Fibroblast of pulmonary artery (primary cell): ENCODE data around the gene CEP85L.

Experiments used
- DNase-seq: peaks from one replicate; pipeline ENCODE4 v3.0.0-alpha.2; 2010; ENCODE audit warnings: low read depth
- H3K4me3 ChIP-seq: replicated peaks from 2 replicates; pipeline ENCODE4 v1.5.1; 2011; ENCODE audit warnings: low read depth, mild to moderate bottlenecking, control low read depth, low read length, moderate library complexity
- TF ChIP-seq, protein P1 (sequence below): IDR thresholded peaks from 2 replicates; pipeline ENCODE4 v1.5.1; 2011; ENCODE audit warnings: mild to moderate bottlenecking, control low read depth, low read length, inconsistent platforms; ENCODE audit errors: missing control alignments

Gene CEP85L

DNA sequence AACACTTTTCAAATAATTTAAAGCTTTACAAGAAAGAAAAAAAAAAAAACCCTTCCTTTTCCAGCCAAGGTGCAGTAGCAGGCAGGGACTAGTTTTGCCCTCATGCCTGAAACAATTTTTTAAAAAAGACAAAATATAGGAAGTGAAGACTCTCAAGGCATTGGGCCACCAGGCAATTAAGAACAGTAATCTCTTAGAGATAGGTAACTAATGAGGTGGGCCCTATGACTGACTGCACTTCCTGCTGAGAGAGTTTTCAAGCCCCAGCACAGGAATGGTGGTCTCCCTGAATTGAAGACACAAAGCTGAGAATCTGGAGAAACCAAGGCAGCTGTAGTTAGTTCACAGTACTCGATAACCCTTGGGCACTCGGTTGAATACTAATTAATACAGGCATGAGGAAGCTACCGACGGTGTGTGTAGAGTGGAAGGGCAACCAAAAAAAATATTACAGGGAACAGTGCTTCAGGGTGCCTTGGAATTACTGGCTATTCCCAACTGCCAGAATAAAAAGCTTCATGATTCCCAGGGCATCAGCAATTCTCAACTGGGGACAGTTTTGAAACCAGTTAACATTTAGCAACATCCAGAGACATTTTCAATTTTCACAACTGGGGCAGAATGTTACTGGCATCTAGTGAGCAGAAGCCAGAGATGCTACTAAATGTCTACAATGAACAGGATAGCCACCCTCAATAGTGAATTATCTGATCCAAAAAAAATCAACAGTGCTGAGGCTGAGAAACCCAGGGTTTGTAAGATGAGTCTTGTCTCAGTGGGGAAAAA is 139.3 kb downstream of the CEP85L start:
- TF ChIP-seq, protein P1, sequence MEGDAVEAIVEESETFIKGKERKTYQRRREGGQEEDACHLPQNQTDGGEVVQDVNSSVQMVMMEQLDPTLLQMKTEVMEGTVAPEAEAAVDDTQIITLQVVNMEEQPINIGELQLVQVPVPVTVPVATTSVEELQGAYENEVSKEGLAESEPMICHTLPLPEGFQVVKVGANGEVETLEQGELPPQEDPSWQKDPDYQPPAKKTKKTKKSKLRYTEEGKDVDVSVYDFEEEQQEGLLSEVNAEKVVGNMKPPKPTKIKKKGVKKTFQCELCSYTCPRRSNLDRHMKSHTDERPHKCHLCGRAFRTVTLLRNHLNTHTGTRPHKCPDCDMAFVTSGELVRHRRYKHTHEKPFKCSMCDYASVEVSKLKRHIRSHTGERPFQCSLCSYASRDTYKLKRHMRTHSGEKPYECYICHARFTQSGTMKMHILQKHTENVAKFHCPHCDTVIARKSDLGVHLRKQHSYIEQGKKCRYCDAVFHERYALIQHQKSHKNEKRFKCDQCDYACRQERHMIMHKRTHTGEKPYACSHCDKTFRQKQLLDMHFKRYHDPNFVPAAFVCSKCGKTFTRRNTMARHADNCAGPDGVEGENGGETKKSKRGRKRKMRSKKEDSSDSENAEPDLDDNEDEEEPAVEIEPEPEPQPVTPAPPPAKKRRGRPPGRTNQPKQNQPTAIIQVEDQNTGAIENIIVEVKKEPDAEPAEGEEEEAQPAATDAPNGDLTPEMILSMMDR = no peak
- H3K4me3 ChIP-seq = no peak overlapping the region
- no peak for DNase-seq

DNA sequence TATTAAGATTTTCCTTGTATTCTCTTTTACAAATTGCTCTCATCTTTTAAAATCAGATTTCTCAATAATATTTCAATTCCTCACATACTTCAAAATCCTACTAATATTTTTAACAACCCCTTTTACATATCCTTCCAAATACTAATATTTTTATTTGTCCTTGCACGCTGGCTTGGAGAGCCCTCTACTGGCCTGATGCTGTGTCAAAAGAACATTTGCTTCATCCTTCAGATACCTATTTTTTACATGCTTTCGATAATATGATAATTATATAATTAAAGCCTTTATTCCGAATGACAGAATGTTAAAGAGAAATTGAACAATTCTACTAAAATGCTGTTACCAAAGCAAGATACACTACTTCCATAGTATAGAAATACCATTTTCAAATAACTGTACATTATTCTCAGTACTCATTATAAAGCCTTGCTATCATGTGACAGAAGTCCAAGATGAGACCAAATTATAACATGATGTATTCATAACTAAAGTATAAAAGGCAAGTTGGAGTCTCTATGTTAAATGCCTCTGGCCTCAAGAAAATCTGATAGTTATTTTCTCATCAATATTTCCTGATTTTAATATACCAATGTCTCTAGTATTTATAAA is 142.3 kb downstream of the CEP85L start:
- TF ChIP-seq, protein P1 = peak; percentile 85
- no peak overlapping the region for H3K4me3 ChIP-seq
- peak; percentile 63 for DNase-seq

DNA sequence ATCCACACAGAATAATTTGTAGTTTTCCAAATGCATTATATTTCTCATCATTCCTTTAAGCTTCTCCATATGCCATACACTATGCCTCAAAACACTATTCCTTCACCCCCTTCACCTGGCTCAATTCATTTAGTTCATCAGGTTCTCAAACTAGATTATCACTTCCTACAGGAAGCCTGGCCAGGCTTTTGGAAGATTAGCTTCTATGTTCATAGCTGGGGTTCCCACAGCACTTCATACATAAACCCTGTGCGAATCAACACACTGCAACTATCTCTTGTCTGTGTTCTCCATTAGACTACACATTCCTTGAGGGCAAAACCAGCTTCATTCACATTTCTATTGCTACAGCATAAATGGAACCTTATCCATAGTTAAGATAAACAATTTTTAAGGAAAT is 143.8 kb downstream of the CEP85L start:
- TF ChIP-seq, protein P1 = no peak
- DNase-seq = no peak
- no peak overlapping the region for H3K4me3 ChIP-seq

DNA sequence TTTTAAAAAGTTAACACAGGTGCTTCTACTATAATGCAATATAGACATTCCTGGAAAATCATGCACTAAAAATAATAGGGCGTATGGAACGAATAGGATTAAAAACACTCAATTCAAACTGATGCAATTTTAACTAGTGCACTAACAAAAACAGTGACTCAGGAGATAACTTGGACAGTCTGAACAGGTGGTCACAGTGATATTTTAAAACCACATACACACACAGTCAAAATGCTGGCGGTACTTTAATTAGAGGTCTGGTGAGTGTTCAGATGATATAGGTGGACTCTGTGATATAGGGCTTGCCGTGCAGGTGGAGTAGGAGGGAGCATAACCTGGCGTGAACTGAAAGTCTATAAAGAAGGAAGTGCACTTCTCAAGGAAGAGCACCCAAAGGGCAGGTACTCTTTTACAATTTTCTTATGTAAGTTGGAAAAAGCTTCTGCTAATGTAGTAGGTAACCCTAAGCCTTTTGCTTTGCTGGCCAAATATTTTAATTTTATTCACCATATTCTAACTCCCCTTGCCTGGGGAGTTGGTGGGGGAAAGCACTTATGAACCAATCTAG is 145.2 kb downstream of the CEP85L start:
- no peak overlapping the region for H3K4me3 ChIP-seq
- TF ChIP-seq, protein P1 = no peak
- DNase-seq = no peak

DNA sequence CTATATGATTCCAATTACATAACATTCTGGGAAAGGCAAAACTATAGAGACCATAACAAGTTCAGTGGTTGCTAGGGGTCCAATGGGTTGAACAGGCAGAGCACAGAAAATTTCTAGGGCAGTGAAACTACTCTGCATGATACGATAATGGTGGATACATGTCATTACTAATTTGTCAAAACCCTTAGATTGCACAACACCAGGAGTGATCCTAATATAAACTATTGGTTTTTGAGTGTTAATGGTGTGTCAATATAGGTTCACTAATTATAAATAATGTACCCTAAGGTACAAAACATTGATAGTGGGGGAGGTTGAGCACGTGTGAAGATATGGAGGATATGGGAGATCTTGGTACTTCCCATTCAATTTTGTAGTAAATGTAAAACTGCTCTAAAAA is 145.7 kb downstream of the CEP85L start:
- TF ChIP-seq, protein P1 = no peak
- no peak for DNase-seq
- H3K4me3 ChIP-seq = no peak overlapping the region

DNA sequence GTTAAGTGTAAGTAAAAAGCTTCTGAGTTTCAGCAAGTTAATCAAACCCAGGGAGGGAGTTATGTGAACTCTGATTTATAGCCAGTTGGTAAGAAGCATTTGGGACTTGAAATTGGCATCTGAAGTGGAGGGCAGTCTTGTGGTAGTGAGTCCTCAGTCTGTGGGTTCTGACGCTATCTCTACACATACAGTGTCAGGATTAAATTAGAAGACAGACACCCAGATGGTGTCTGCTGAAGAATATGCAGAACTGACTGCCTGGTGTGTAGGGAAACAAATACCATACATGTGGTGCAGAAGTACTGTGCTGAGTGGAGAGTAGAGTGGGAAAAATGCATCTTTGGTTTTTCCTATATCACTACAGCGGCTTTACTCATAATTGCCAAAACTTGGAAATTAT is 146.8 kb downstream of the CEP85L start:
- DNase-seq = no peak
- H3K4me3 ChIP-seq = no peak overlapping the region
- TF ChIP-seq, protein P1 = no peak
